ENCODE measurements around the gene PGAM5. TPM values are rescaled to one million over a fixed set of nuclear protein-coding genes. Genes with fewer than 3 reads are reported as not detected.
"Not testable (repeated sequence)": the region's sequence is repeated elsewhere in the genome, so short reads cannot be mapped to it uniquely, and the experiment has no call there.

The PGAM5 gene
- total RNA-seq, 1 donor from 2014 or later: 50.8 TPM

DNA sequence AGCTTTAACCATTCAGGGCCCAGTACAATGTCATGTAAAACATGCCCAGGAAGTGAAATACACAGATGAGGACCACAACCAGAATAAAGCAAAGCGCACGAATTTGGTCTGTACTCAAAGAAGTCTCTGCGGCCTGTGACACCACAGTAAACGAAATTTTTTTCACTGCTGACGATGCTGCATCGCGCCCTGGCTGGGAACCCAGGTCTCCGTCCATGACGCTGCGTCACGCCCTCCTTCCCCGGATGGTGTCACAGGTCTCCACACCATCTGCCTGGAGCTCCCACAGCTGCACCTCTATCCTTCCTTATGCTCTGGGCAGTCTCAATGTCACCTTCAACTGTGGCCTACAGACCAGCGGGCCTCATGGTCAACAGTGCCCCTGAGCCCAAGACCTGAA lies 33.2 kb downstream of the PGAM5 start:
- DNase-seq (ENCODE audit: low read depth in 2 of 2): no peak

- no peak for DNase-seq (ENCODE audit: low read depth in 2 of 2)
Measured at GRCh38 chr12:132746613-132747012, 36.0 kb downstream of the PGAM5 start.

DNA sequence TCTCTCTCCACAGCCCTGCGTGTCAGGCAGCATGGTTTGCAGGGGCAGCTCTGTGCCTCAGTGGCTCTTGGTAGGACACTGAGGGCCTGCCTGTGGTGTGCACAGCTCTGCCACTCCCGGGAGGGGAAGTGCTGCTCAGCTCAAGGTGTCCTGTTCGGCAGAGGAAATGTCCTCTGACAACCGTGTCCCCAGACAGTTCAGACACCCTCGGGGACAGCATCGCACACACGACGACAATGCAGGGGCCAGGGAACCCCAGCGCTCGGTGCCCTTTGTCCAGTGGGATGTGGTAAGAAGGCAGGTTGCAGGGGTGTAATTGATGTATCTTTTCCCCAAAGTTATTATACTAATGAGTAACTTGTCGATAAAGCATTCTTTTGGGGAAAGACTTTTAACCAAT lies 36.8 kb downstream of the PGAM5 start:
- no peak for DNase-seq (ENCODE audit: low read depth in 2 of 2)

DNA sequence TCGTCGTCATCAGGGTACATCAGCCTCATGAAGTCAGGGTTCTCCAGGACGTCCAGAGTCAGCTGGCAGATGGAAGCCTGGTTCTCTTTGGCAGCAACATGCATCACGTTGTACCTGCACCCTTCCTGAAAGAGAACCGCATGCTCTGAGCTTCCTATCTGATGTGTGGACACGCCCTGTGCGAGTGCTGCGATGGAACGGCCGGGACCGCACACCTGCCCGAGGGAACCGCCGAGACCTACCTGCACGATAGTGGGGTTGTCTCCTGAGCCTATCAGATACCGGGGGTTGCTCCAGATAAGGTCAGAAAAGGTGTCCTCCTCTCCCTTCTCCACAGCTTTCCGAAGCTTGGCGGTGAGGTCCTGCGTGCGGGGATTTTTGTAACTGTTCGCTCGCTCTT lies 37.3 kb downstream of the PGAM5 start:
- no peak for DNase-seq (ENCODE audit: low read depth in 2 of 2)

DNA sequence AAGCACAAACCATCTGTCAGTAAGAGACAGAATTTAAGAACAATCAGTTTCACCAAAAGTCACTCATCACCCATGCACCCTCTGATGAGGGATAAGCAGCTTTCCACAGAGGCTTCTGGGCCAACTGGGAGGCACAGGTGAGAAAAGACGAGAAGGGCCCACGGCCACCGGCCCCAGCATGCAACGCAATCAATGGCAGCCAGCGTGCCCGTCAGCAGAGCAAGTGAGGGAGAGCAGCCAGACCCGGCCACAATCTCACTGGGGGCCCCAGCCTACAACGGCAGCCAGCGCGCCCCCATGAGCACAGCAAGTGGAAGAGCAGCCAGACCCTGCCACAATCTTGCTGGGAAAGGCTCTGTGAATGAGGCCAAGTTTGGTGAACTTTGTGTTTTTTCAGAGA lies 37.7 kb downstream of the PGAM5 start:
- no peak for DNase-seq (ENCODE audit: low read depth in 2 of 2)

DNA sequence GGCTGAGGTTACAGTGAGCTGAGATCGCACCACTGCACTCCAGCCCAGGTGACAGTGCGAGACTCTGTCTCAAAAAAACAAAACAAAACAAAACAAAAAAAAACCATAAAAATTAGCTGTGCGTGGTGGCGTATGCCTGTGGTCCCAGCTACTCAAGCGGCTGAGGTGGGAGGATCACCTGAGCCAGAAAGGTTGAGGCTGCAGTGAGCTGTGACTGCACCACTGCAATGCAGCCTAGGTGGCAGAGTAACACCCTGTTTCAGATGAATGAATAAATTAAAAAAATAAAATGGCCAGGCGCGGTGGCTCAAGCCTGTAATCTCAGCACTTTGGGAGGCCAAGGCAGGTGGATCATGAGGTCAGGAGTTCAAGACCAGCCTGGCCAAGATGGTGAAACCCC lies 43.0 kb downstream of the PGAM5 start:
- not testable (repeated sequence) for DNase-seq (ENCODE audit: low read depth in 2 of 2)

DNA sequence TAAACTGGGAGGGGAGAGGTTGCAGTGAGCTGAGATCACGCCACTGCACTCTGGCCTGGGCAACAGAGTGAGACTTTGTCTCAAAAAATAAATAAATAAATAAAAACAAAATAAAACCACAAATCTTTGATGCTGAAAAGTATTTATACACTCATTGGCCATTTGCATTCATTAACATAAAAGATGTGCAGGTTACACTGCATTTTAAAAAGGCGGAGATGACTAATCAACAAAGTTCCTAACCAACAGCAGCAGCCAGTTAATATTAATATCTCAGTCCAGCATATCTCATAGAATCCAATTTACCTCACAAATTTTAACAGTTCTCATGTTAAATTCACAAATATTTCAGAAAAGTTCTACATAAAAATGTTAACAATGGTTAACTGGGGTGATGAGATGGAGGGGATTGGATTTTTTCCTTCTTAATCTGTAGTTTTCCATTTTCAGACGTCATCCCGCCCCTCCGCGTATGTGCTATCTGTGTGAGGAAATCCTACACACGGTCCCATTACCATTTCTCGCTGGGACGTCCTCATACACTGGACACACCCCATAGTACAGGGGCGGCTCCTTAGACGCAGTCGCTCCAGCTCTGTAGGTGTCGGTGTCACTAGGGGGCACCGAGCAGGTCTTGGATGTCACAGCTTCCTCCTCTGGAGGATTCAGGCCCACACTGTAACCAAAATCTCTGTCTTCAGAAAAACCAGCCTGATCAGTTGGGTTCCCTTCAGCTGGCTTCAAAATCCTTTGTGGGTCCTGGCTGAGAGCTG lies 43.7 kb downstream of the PGAM5 start:
- DNase-seq (ENCODE audit: low read depth in 2 of 2): no peak

- not testable (repeated sequence) for DNase-seq (ENCODE audit: low read depth in 2 of 2)
Measured at GRCh38 chr12:132758825-132759224, 48.2 kb downstream of the PGAM5 start.

DNA sequence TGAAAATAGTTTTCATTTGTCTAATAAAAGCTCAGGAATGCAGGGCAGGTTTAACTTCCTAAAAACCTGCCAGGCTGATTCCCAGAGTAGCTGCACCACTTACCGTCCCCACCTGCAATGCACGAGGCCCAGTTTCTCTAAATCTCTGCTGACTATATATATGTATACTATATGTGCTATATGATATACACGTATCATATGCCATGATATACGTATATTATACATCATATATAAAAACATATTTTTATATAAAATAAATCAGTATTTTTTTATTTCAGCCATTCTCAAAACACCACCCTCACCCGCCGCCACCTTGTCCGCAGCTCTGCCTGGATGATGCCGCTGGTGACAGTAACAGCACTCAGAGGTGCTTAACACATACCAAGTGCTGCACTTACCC lies 48.7 kb downstream of the PGAM5 start:
- no peak for DNase-seq (ENCODE audit: low read depth in 2 of 2)

DNA sequence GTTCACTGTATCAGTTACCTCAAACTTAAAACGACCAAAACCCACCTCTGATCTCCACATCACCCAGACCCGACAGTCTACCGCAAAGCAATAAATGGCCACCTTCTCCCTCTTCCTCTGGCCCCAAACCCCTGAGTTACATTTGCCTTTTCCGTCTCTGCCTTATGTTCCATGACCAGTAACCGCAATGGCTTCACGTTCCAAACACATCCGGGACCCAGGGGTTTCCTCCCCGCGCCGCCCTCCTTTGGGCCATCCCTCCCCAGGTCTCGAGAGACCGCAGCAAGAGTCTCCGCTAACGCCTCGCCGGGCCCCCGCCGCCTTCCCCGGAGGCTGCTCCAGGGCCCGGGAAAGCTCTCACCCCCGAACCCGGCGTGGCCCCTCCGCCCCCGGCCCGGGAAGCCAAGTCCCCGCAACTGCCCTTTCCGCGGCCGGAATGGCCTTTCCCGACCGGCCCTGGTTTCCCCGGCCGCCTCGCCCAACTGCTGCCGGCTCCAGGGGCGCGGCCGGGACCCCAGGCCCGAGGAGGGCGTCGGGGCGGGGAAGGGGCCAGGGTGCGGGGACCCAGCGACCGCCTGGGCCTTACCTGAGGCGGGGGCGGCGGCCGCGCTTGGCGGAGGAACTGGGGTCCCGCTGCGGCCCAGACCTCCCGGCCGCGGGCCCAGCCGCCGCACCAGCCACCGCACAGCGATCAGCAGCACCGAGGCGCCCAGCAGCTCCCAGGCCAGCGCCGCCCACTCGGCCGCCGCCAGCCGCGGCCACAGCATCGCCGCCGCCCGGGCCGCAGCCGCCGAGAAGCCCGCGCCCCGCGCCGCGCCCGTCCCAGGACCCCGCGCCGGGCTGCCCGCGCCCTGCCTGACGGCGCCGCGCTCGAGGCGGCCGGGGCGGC lies 50.6 kb downstream of the PGAM5 start, which contains the start of gene ANKLE2:
Gene ANKLE2, minus strand, starts transcription at position 801 of the 889 bp plus-strand sequence. Its CDS starts 34 bp downstream, at position 767.
- peak; percentile 43 to 60 for DNase-seq (ENCODE audit: low read depth in 2 of 2)

DNA sequence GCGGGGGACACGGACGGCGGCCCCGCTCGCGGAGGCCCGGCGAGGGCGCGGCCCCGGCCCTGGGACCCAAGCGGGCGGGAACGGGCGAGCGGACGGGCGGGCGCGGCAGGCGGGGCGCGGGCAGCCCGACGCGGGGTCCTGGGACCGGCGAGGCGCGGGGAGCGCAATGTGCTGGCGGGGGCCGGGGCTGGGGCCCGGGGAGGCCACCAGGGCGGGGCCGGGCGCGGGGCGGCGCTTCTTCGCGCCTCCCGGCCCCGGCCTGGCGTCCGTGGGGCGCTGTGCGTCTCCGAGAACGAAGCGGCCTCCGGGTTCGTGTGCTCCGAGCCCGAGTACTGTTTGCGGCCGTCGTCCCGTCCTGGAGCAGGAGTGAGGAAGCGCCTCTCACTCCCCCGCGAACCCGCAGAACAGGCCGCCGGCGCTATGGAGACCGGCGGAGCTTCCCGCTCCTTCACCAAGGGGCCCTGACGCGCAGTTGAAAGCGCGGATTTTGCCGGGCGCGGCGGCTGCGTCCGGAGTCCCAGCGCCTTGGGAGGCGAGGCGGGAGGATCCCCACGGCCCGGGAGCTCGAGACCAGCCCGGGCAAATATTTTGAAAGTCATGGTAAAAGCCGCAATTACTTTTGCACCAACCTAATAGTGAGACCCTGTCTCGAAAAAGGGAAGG lies 51.4 kb downstream of the PGAM5 start:
- peak; percentile 52 to 92 for DNase-seq (ENCODE audit: low read depth in 2 of 2)

GRCh38 chr12:132764231-132764630 lies 53.6 kb downstream of the PGAM5 start:
- no peak for DNase-seq (ENCODE audit: low read depth in 2 of 2)

DNA sequence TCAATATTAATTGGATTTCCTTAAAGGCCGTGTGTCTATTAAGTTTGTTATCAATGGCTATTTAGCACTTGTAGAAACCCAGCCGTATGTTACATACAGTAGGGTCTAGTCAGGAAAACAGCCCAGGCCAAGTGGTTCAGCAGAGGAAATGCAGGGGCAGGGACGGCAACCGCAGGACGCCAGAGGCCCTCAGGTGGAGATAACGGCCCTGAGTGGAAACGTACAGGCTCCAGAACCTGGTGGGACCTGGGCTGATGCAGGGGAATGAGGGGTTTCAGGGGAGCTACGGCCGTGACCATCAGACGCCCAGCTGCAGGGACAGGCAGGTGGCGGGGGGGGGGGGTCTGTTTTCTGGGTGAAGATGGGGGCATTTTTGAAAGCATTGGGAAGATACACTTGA lies 54.7 kb downstream of the PGAM5 start:
- no peak for DNase-seq (ENCODE audit: low read depth in 2 of 2)

GRCh38 chr12:132766380-132767085 lies 55.9 kb downstream of the PGAM5 start:
- DNase-seq (ENCODE audit: low read depth in 2 of 2): peak; percentile 56 to 85

DNA sequence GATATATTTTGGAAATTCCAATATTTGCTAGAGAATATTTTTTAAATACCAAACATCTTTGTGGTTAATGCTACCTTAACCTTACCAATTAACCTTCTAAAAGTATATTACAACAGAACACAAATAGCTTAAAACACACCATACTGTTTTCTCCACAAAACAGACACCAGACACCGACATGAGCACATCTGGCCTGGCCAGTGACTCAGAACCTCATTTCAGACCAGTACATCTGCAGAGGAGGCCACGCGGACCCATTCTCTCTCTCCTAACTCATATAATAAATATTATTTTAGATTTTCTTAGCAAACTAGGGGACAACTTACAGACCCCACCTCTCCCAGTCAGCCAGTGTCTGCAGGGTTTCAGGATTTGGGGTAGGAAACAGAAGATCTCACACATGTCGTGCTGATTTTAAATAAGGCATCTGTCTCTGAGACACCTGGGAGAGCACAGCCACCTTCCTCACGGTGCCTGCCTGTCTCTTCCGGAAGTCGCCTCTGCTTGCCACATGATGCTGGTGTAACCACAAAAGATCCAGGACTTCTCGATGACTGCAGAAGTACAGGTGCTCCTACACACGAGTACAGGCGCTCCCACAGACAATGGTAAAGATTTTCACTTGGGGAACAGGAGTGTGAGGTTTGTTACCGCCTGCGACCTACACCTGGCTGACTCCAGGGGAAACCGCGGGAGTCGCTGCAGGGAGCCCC lies 60.6 kb downstream of the PGAM5 start:
- no peak for DNase-seq (ENCODE audit: low read depth in 2 of 2)

Other genes with a start within 250 kb of the PGAM5 start
- gene FBRSL1, start 220.7 kb upstream of the PGAM5 start, total RNA-seq: 4.8 and 9.4 TPM in 2 replicates
- gene LRCOL1, start 100.3 kb upstream of the PGAM5 start, total RNA-seq: 2.7 and 10.1 TPM in 2 replicates
- not detected in 2 replicates for gene P2RX2, start 92.1 kb upstream of the PGAM5 start, total RNA-seq
- gene POLE, start 23.5 kb upstream of the PGAM5 start, total RNA-seq: 25.5 and 27.3 TPM in 2 replicates
- gene PXMP2, start 23.3 kb upstream of the PGAM5 start, total RNA-seq: 18.7 and 26.7 TPM in 2 replicates
- gene ANKLE2, start 51.0 kb downstream of the PGAM5 start, total RNA-seq: 32.2 and 46.1 TPM in 2 replicates
- 53.0 and 66.4 TPM in 2 replicates for gene GOLGA3, start 118.0 kb downstream of the PGAM5 start, total RNA-seq
- 32.6 and 38.3 TPM in 2 replicates for gene CHFR, start 176.8 kb downstream of the PGAM5 start, total RNA-seq
- 3.2 and 3.8 TPM in 2 replicates for gene ZNF605, start 245.5 kb downstream of the PGAM5 start, total RNA-seq

Measured in dermis microvascular lymphatic vessel endothelial cell (primary cell).